GM23338 (cell line): ENCODE measurements around the gene KDSR. TPM values are rescaled to one million over a fixed set of nuclear protein-coding genes. Genes with fewer than 3 reads are reported as not detected.

Experiments
- ATAC-seq: fragments of 200-7000 bp; cut with Tn5 transposase; 3 replicates; pipeline ENCODE4 v1.9.1; 2020
- DNase-seq: peaks from one replicate; pipeline ENCODE4 v3.0.0-alpha.2; 2015; ENCODE audit warnings: low spot score
- H2AFZ ChIP-seq: fragments of 200-600 bp; sonication (generic); 2 replicates; pipeline ENCODE4 v1.8.0; 2016; ENCODE audit warnings: antibody characterized with exemption, mild to moderate bottlenecking, moderate library complexity
- H3F3A ChIP-seq: fragments of 200-600 bp; sonication (generic); replicated peaks from 2 replicates; pipeline ENCODE4 v1.8.0; 2017; ENCODE audit warnings: antibody characterized with exemption, mixed run types, low read depth
- H3K27ac ChIP-seq: fragments of 200-600 bp; sonication (generic); 2 replicates; pipeline ENCODE4 v1.6.1; 2016; ENCODE audit warnings: low read depth
- H3K27me3 ChIP-seq: fragments of 200-600 bp; sonication (generic); 2 replicates; pipeline ENCODE4 v1.8.0; 2016; ENCODE audit warnings: mild to moderate bottlenecking, mixed run types, moderate library complexity; ENCODE audit not compliant: insufficient read depth
- H3K36me3 ChIP-seq: fragments of 200-600 bp; sonication (generic); 2 replicates; pipeline ENCODE4 v1.8.0; 2016; ENCODE audit warnings: mild to moderate bottlenecking; ENCODE audit not compliant: insufficient read depth
- H3K4me1 ChIP-seq: fragments of 200-600 bp; sonication (generic); 2 replicates; pipeline ENCODE4 v1.8.0; 2016; ENCODE audit warnings: mild to moderate bottlenecking, moderate library complexity; ENCODE audit not compliant: insufficient read depth
- H3K4me2 ChIP-seq: fragments of 200-600 bp; sonication (generic); 2 replicates; pipeline ENCODE4 v1.7.1; 2017; ENCODE audit warnings: mixed run types
- H3K4me3 ChIP-seq: fragments of 200-600 bp; sonication (generic); 2 replicates; pipeline ENCODE4 v1.6.1; 2016; ENCODE audit warnings: mixed run types
- H3K79me2 ChIP-seq: fragments of 200-600 bp; sonication (generic); replicated peaks from 2 replicates; pipeline ENCODE4 v1.8.0; 2017; ENCODE audit warnings: mild to moderate bottlenecking; ENCODE audit not compliant: insufficient read depth
- H3K9me2 ChIP-seq: fragments of 200-600 bp; sonication (generic); 2 replicates; pipeline ENCODE4 v1.8.0; 2017; ENCODE audit not compliant: insufficient read depth
- H4K20me1 ChIP-seq: fragments of 200-600 bp; sonication (generic); replicated peaks from 2 replicates; pipeline ENCODE4 v1.8.0; 2017; ENCODE audit warnings: mild to moderate bottlenecking; ENCODE audit not compliant: insufficient read depth
- H3K27ac Mint-ChIP-seq: 2 replicates; pipeline ENCODE4 v1.8.0; 2020; ENCODE audit warnings: inconsistent platforms, mild to moderate bottlenecking, moderate library complexity, mixed read lengths
- H3K27me3 Mint-ChIP-seq: 3 replicates; pipeline ENCODE4 v1.8.0; 2022; ENCODE audit warnings: low read depth, mild to moderate bottlenecking, moderate library complexity, mixed read lengths, inconsistent platforms; ENCODE audit not compliant: insufficient read depth, poor library complexity
- H3K36me3 Mint-ChIP-seq: 3 replicates; pipeline ENCODE4 v1.8.0; 2021; ENCODE audit warnings: low read depth, mild to moderate bottlenecking, inconsistent platforms, moderate library complexity, mixed read lengths
- H3K4me1 Mint-ChIP-seq: 3 replicates; pipeline ENCODE4 v1.8.0; 2020; ENCODE audit warnings: mild to moderate bottlenecking, inconsistent platforms, mixed read lengths
- H3K4me3 Mint-ChIP-seq: 3 replicates; pipeline ENCODE4 v1.8.0; 2021; ENCODE audit warnings: moderate library complexity, mild to moderate bottlenecking, inconsistent platforms, mixed read lengths
- H3K9me3 Mint-ChIP-seq: 3 replicates; pipeline ENCODE4 v1.8.0; 2020; ENCODE audit warnings: moderate library complexity, mild to moderate bottlenecking, inconsistent platforms, mixed read lengths
- JUNB ChIP-seq: IDR thresholded peaks from one replicate; pipeline ENCODE4 v1.6.1; 2016; ENCODE audit warnings: antibody characterized with exemption; ENCODE audit not compliant: unreplicated experiment
- POLR2AphosphoS5 ChIP-seq: IDR thresholded peaks from 2 replicates; pipeline ENCODE4 v1.6.1; 2016; ENCODE audit warnings: antibody characterized with exemption, low read depth
- STAT1 ChIP-seq: IDR thresholded peaks from one replicate; pipeline ENCODE4 v1.6.1; 2016; ENCODE audit warnings: antibody characterized with exemption; ENCODE audit not compliant: unreplicated experiment
- polyA plus RNA-seq: library from polyadenylated mRNA; unstranded; fragments of >200 nt; fragmentation: Nextera tagmentation; extraction: Ambion mirVana; gene quantifications from 2 replicates; pipeline ENCODE4 v1.2.1, GENCODE V29; 2016
- total RNA-seq: library from RNA; depleted of rRNA; stranded (reverse); fragments of >200 nt; shearing (Covaris generic); gene quantifications from 2 replicates; pipeline ENCODE4 v1.2.3, GENCODE V29; 2014
- TF ChIP-seq, protein P1 (sequence below), 2 experiments: fragments of 200-600 bp in 1 of 2; sonication (generic) in 1 of 2; conservative IDR thresholded peaks; 2 replicates each; pipeline versions ENCODE4 v1.5.1 to v1.6.1; 2016 to 2017; ENCODE audit warnings: antibody characterized with exemption in 2 of 2, low read depth in 2 of 2, mild to moderate bottlenecking in 2 of 2, moderate library complexity in 1 of 2
- TF ChIP-seq, protein P2 (sequence below): fragments of 250-450 bp; sonication (Bioruptor Pico); IDR thresholded peaks from 2 replicates; pipeline ENCODE4 v1.5.0; 2020; ENCODE audit warnings: mild to moderate bottlenecking, moderate library complexity
- TF ChIP-seq, protein P3 (sequence below): IDR thresholded peaks from one replicate; pipeline ENCODE4 v1.6.1; 2018; ENCODE audit warnings: antibody characterized with exemption; ENCODE audit not compliant: unreplicated experiment

KDSR gene
- total and polyA plus RNA-seq, 2 experiments from 2014 or later, result 23.7 to 36.3 TPM

DNA sequence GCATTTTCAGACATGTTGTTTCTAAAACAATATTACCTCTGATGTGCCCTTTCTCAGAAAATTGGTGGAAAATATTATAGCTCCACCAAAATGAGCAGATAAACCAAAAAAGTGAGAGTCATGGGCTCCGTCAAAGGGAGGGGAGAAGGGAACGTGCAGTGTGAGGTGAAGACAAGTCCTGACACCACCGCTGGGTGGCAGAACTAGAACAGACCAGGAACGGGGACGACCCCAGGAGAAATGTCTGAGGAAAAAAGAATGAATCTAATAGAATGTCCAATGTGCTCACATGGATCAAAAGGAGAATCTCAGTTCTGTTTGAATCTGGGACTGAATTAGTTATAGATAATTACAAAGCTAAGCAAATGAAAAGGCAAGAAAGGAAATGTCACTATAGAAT, 24.8 kb downstream of the KDSR start:
- no peaks in the 10 kb centered on the region for H3K27me3 Mint-ChIP-seq
- TF ChIP-seq POLR2AphosphoS5 (no peak), JUNB (no peak)
- TF ChIP-seq, protein P1, sequence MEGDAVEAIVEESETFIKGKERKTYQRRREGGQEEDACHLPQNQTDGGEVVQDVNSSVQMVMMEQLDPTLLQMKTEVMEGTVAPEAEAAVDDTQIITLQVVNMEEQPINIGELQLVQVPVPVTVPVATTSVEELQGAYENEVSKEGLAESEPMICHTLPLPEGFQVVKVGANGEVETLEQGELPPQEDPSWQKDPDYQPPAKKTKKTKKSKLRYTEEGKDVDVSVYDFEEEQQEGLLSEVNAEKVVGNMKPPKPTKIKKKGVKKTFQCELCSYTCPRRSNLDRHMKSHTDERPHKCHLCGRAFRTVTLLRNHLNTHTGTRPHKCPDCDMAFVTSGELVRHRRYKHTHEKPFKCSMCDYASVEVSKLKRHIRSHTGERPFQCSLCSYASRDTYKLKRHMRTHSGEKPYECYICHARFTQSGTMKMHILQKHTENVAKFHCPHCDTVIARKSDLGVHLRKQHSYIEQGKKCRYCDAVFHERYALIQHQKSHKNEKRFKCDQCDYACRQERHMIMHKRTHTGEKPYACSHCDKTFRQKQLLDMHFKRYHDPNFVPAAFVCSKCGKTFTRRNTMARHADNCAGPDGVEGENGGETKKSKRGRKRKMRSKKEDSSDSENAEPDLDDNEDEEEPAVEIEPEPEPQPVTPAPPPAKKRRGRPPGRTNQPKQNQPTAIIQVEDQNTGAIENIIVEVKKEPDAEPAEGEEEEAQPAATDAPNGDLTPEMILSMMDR (conservative IDR thresholded peaks at IDR 0.05; ENCODE audit: low read depth in 2 of 2), result peak; percentile 61 to 77
- H3K27ac Mint-ChIP-seq, result no peak overlapping the region
- Histone ChIP-seq H3K4me3 (no peak overlapping the region), H3K79me2 (no peaks in the 10 kb centered on the region), H4K20me1 (no peaks in the 10 kb centered on the region; the same call in 1 of the 2 replicates), H2AFZ (no peak overlapping the region), H3K4me1 (peaks cover 17% of the 10 kb centered on the region), H3K4me2 (no peak overlapping the region), H3K27me3 (no peaks in the 10 kb centered on the region), H3F3A (no peaks in the 10 kb centered on the region), H3K27ac (no peak overlapping the region), H3K9me2 (no peaks in the 10 kb centered on the region), H3K36me3 (peaks cover 5% of the 10 kb centered on the region; the same call in 1 of the 2 replicates)
- DNase-seq (peak; percentile 69), ATAC-seq (peak; percentile 90)
- H3K4me1 Mint-ChIP-seq, result peaks cover 19% of the 10 kb centered on the region
- no peaks in the 10 kb centered on the region for H3K9me3 Mint-ChIP-seq
- H3K4me3 Mint-ChIP-seq, result no peak overlapping the region
- peaks cover 59% of the 10 kb centered on the region for H3K36me3 Mint-ChIP-seq

DNA sequence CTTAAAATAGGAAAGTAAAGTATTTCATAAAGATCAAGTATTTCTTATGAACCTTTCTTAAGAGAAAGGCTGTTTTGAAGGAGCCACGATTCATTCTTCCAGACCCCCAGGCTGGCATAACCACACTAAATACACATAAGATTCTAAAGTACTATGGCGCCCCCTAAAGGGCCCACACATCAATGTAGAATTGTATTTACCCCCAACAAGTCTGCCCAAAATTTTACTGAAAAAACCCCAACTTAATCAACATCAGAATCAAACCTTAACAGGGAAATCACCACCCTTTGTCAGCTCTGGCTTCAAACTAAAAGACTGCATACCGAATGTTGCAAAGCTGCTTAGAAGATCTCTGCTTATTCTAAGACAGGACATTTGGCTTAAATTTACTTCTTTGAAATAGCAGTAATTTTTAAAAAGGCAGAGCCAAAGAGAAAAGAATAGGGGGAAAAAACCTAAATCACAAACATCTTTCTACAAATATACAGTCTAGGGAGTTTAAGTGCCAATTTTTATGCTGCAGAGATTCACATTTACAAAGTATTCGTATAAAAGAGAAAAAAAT, 27.0 kb downstream of the KDSR start:
- Mint-ChIP-seq H3K4me3 (peak overlapping the region; percentile 51; the same call in 2 of the 3 replicates), H3K27ac (peak overlapping the region; percentile 92), H3K27me3 (no peaks in the 10 kb centered on the region), H3K36me3 (peaks cover 60% of the 10 kb centered on the region), H3K9me3 (no peaks in the 10 kb centered on the region), H3K4me1 (peaks cover 19% of the 10 kb centered on the region)
- Histone ChIP-seq H3K9me2 (no peaks in the 10 kb centered on the region), H2AFZ (no peak overlapping the region), H3K27me3 (no peaks in the 10 kb centered on the region), H3K4me3 (peak overlapping the region; percentile 13; the same call in 1 of the 2 replicates), H4K20me1 (no peaks in the 10 kb centered on the region), H3K36me3 (peaks cover 8% of the 10 kb centered on the region; the same call in 1 of the 2 replicates), H3K4me2 (peak overlapping the region; percentile 41), H3F3A (no peaks in the 10 kb centered on the region), H3K4me1 (peaks cover 17% of the 10 kb centered on the region), H3K79me2 (no peaks in the 10 kb centered on the region), H3K27ac (peak overlapping the region; percentile 27)
- DNase-seq (peak; percentile 96), ATAC-seq (peak; percentile 82)
- no peak for TF ChIP-seq STAT1
- TF ChIP-seq, protein P2, sequence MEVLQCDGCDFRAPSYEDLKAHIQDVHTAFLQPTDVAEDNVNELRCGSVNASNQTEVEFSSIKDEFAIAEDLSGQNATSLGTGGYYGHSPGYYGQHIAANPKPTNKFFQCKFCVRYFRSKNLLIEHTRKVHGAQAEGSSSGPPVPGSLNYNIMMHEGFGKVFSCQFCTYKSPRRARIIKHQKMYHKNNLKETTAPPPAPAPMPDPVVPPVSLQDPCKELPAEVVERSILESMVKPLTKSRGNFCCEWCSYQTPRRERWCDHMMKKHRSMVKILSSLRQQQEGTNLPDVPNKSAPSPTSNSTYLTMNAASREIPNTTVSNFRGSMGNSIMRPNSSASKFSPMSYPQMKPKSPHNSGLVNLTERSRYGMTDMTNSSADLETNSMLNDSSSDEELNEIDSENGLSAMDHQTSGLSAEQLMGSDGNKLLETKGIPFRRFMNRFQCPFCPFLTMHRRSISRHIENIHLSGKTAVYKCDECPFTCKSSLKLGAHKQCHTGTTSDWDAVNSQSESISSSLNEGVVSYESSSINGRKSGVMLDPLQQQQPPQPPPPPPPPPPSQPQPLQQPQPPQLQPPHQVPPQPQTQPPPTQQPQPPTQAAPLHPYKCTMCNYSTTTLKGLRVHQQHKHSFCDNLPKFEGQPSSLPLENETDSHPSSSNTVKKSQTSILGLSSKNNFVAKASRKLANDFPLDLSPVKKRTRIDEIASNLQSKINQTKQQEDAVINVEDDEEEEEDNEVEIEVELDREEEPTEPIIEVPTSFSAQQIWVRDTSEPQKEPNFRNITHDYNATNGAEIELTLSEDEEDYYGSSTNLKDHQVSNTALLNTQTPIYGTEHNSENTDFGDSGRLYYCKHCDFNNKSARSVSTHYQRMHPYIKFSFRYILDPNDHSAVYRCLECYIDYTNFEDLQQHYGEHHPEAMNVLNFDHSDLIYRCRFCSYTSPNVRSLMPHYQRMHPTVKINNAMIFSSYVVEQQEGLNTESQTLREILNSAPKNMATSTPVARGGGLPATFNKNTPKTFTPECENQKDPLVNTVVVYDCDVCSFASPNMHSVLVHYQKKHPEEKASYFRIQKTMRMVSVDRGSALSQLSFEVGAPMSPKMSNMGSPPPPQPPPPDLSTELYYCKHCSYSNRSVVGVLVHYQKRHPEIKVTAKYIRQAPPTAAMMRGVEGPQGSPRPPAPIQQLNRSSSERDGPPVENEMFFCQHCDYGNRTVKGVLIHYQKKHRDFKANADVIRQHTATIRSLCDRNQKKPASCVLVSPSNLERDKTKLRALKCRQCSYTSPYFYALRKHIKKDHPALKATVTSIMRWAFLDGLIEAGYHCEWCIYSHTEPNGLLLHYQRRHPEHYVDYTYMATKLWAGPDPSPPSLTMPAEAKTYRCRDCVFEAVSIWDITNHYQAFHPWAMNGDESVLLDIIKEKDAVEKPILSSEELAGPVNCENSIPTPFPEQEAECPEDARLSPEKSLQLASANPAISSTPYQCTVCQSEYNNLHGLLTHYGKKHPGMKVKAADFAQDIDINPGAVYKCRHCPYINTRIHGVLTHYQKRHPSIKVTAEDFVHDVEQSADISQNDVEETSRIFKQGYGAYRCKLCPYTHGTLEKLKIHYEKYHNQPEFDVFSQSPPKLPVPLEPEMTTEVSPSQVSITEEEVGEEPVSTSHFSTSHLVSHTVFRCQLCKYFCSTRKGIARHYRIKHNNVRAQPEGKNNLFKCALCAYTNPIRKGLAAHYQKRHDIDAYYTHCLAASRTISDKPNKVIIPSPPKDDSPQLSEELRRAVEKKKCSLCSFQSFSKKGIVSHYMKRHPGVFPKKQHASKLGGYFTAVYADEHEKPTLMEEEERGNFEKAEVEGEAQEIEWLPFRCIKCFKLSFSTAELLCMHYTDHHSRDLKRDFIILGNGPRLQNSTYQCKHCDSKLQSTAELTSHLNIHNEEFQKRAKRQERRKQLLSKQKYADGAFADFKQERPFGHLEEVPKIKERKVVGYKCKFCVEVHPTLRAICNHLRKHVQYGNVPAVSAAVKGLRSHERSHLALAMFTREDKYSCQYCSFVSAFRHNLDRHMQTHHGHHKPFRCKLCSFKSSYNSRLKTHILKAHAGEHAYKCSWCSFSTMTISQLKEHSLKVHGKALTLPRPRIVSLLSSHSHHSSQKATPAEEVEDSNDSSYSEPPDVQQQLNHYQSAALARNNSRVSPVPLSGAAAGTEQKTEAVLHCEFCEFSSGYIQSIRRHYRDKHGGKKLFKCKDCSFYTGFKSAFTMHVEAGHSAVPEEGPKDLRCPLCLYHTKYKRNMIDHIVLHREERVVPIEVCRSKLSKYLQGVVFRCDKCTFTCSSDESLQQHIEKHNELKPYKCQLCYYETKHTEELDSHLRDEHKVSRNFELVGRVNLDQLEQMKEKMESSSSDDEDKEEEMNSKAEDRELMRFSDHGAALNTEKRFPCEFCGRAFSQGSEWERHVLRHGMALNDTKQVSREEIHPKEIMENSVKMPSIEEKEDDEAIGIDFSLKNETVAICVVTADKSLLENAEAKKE (CRISPR knock-in tag), result no peak
- TF ChIP-seq POLR2AphosphoS5, result no peak
- TF ChIP-seq, protein P1 (conservative IDR thresholded peaks at IDR 0.05; ENCODE audit: low read depth in 2 of 2), result peak; percentile 62 to 86
- TF ChIP-seq, protein P3, sequence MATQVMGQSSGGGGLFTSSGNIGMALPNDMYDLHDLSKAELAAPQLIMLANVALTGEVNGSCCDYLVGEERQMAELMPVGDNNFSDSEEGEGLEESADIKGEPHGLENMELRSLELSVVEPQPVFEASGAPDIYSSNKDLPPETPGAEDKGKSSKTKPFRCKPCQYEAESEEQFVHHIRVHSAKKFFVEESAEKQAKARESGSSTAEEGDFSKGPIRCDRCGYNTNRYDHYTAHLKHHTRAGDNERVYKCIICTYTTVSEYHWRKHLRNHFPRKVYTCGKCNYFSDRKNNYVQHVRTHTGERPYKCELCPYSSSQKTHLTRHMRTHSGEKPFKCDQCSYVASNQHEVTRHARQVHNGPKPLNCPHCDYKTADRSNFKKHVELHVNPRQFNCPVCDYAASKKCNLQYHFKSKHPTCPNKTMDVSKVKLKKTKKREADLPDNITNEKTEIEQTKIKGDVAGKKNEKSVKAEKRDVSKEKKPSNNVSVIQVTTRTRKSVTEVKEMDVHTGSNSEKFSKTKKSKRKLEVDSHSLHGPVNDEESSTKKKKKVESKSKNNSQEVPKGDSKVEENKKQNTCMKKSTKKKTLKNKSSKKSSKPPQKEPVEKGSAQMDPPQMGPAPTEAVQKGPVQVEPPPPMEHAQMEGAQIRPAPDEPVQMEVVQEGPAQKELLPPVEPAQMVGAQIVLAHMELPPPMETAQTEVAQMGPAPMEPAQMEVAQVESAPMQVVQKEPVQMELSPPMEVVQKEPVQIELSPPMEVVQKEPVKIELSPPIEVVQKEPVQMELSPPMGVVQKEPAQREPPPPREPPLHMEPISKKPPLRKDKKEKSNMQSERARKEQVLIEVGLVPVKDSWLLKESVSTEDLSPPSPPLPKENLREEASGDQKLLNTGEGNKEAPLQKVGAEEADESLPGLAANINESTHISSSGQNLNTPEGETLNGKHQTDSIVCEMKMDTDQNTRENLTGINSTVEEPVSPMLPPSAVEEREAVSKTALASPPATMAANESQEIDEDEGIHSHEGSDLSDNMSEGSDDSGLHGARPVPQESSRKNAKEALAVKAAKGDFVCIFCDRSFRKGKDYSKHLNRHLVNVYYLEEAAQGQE, result no peak
